GM18858 (cell line): Measurements from ENCODE around the gene NELL1.
A peak's percentile ranks its signal among the peaks of the same experiment; 100 is the strongest.

Experiments used
- ATAC-seq: cut with Tn5 transposase; IDR thresholded peaks from one replicate; pipeline ENCODE4 v1.9.1; 2021; ENCODE audit not compliant: unreplicated experiment

NELL1 gene

GRCh38 chr11:21465920-21466319 is 796.5 kb downstream of the NELL1 start:
- no peak for ATAC-seq

GRCh38 chr11:21470521-21470920 is 801.1 kb downstream of the NELL1 start:
- no peak for ATAC-seq

- no peak for ATAC-seq
Measured at GRCh38 chr11:21472261-21472660, 802.9 kb downstream of the NELL1 start.

- no peak for ATAC-seq
Measured at GRCh38 chr11:21474529-21474928, 805.1 kb downstream of the NELL1 start.

GRCh38 chr11:21475276-21475675 is 805.9 kb downstream of the NELL1 start:
- no peak for ATAC-seq

GRCh38 chr11:21476588-21476987 is 807.2 kb downstream of the NELL1 start:
- ATAC-seq: no peak

- no peak for ATAC-seq
Measured at GRCh38 chr11:21480240-21480639, 810.9 kb downstream of the NELL1 start.

GRCh38 chr11:21481255-21481654 is 811.9 kb downstream of the NELL1 start:
- ATAC-seq: no peak

- no peak for ATAC-seq
Measured at GRCh38 chr11:21484039-21484438, 814.7 kb downstream of the NELL1 start.

GRCh38 chr11:21485006-21485405 is 815.6 kb downstream of the NELL1 start:
- no peak for ATAC-seq

GRCh38 chr11:21485426-21485825 is 816.0 kb downstream of the NELL1 start:
- ATAC-seq: no peak

- ATAC-seq: no peak
Measured at GRCh38 chr11:21489416-21490115, 820.2 kb downstream of the NELL1 start.

- ATAC-seq: no peak
Measured at GRCh38 chr11:21492931-21493330, 823.5 kb downstream of the NELL1 start.

GRCh38 chr11:21494946-21495345 is 825.6 kb downstream of the NELL1 start:
- ATAC-seq: no peak

GRCh38 chr11:21495879-21496278 is 826.5 kb downstream of the NELL1 start:
- no peak for ATAC-seq

GRCh38 chr11:21501245-21501644 is 831.9 kb downstream of the NELL1 start:
- no peak for ATAC-seq

GRCh38 chr11:21505070-21505469 is 835.7 kb downstream of the NELL1 start:
- no peak for ATAC-seq

- ATAC-seq: peak; percentile 70
Measured at GRCh38 chr11:21511835-21512440, 842.6 kb downstream of the NELL1 start.

GRCh38 chr11:21514316-21514715 is 844.9 kb downstream of the NELL1 start:
- ATAC-seq: no peak

- no peak for ATAC-seq
Measured at GRCh38 chr11:21520244-21520643, 850.9 kb downstream of the NELL1 start.

GRCh38 chr11:21529187-21529586 is 859.8 kb downstream of the NELL1 start:
- ATAC-seq: no peak

GRCh38 chr11:21534288-21534687 is 864.9 kb downstream of the NELL1 start:
- ATAC-seq: no peak

GRCh38 chr11:21537980-21538379 is 868.6 kb downstream of the NELL1 start:
- ATAC-seq: no peak
